Subcutaneous adipose tissue (tissue), 4 donors: ENCODE data around the gene KIF25. TPM values are rescaled to one million over a fixed set of nuclear protein-coding genes. Genes with fewer than 3 reads are reported as not detected.

Experiments
- CTCF ChIP-seq: fragments of 450-650 bp; IDR thresholded peaks from one replicate; pipeline ENCODE4 v1.5.1; 2016; ENCODE audit warnings: low read depth, mild to moderate bottlenecking, control low read depth, antibody characterized with exemption, moderate library complexity
- total RNA-seq, 4 donors: library from RNA; depleted of rRNA; stranded (reverse); fragments of >200 nt; gene quantifications; one replicate each; pipeline ENCODE4 v1.1.0, GENCODE V29; 2016

KIF25 gene
- total RNA-seq, 4 donors from 2014 or later = 0.65 to 0.94 TPM; not detected in 2

- no peak for TF ChIP-seq CTCF
Observed at GRCh38 chr6:168005796-168006195, 8.3 kb downstream of the KIF25 start.

GRCh38 chr6:168007592-168008338, 10.3 kb downstream of the KIF25 start:
- no peak for TF ChIP-seq CTCF

GRCh38 chr6:168009331-168009730, 11.9 kb downstream of the KIF25 start:
- TF ChIP-seq CTCF = no peak

- TF ChIP-seq CTCF = no peak
Observed at GRCh38 chr6:168011291-168011690, 13.8 kb downstream of the KIF25 start.

GRCh38 chr6:168012431-168013249, 15.2 kb downstream of the KIF25 start:
- TF ChIP-seq CTCF = no peak

- no peak for TF ChIP-seq CTCF
Observed at GRCh38 chr6:168013250-168013915, 15.9 kb downstream of the KIF25 start.

GRCh38 chr6:168014428-168014827, 17.0 kb downstream of the KIF25 start:
- TF ChIP-seq CTCF = no peak
